HL-60 (cell line): ENCODE results near the gene CAMKK2.

Experiments used
- CTCF ChIP-seq: IDR thresholded peaks from one replicate; pipeline ENCODE4 v1.5.1; 2011; ENCODE audit warnings: low read length, control low read depth, inconsistent platforms; ENCODE audit not compliant: insufficient read depth
- POLR2AphosphoS5 ChIP-seq: IDR thresholded peaks from 2 replicates; pipeline ENCODE4 v1.6.1; 2012; ENCODE audit warnings: low read depth

GRCh38 chr12:121223292-121224285 lies 72.9 kb downstream of the CAMKK2 start:
- TF ChIP-seq POLR2AphosphoS5 = peak; percentile 54
- peak; percentile 71 for TF ChIP-seq CTCF
